ACC112 (cell line): ENCODE measurements around the gene EXOC3L2.
"Not testable (repeated sequence)": the region's sequence is repeated elsewhere in the genome, so short reads cannot be mapped to it uniquely, and the experiment has no call there.

ENCODE experiments used
- H2AFZ ChIP-seq: fragments of 200-600 bp; sonication (generic); one replicate; pipeline ENCODE4 v1.6.0; 2017; ENCODE audit warnings: antibody characterized with exemption, low read length; ENCODE audit not compliant: unreplicated experiment
- H3K27ac ChIP-seq: fragments of 200-600 bp; sonication (generic); 2 replicates; pipeline ENCODE4 v1.5.1; 2014; ENCODE audit warnings: low read depth, mild to moderate bottlenecking, antibody characterized with exemption, low read length, moderate library complexity
- H3K27me3 ChIP-seq: fragments of 200-600 bp; sonication (generic); 2 replicates; pipeline ENCODE4 v1.6.1; 2014; ENCODE audit warnings: mild to moderate bottlenecking, antibody characterized with exemption, low read length, moderate library complexity, mixed read lengths; ENCODE audit not compliant: insufficient read depth
- H3K36me3 ChIP-seq: fragments of 200-600 bp; sonication (generic); 2 replicates; pipeline ENCODE4 v1.6.1; 2016; ENCODE audit warnings: mild to moderate bottlenecking, antibody characterized with exemption, low read length, moderate library complexity, mixed read lengths; ENCODE audit not compliant: insufficient read depth
- H3K4me1 ChIP-seq: fragments of 200-600 bp; sonication (generic); one replicate; pipeline ENCODE4 v1.6.1; 2016; ENCODE audit warnings: low read length, mixed read lengths; ENCODE audit not compliant: insufficient read depth, unreplicated experiment, control insufficient read depth
- H3K4me3 ChIP-seq: fragments of 200-600 bp; sonication (generic); 2 replicates; pipeline ENCODE4 v1.5.1; 2014; ENCODE audit warnings: mild to moderate bottlenecking, low read depth, low read length
- H3K79me2 ChIP-seq: fragments of 200-600 bp; sonication (generic); one replicate; pipeline ENCODE4 v1.6.0; 2016; ENCODE audit warnings: low read length; ENCODE audit not compliant: control insufficient read depth, unreplicated experiment, insufficient read depth

Gene EXOC3L2

GRCh38 chr19:45275370-45275971 is 30.3 kb upstream of the EXOC3L2 start:
- Histone ChIP-seq H3K4me3 (no peak overlapping the region), H3K4me1 (no peaks in the 10 kb centered on the region), H2AFZ (no peak overlapping the region), H3K27me3 (no peaks in the 10 kb centered on the region), H3K79me2 (no peaks in the 10 kb centered on the region), H3K27ac (no peak overlapping the region), H3K36me3 (no peaks in the 10 kb centered on the region)

DNA sequence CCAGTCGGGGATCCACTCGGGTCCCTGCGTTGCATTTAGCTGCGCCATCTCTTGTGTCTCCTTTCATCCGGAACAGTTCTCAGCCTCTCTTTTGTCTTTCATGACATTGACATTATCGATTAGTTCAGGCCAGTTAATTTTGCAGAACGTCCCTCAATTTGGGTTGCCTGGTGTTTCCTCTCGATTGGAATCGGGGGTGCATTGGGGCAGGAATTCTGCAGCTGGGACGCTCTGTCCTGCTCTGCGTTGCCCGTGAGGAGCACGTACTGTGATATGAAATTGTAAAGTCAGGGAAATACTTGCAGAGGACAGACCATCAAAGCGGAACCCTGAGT is 28.3 kb upstream of the EXOC3L2 start:
- Histone ChIP-seq H3K27me3 (no peaks in the 10 kb centered on the region), H3K36me3 (no peaks in the 10 kb centered on the region), H3K4me1 (no peaks in the 10 kb centered on the region), H3K79me2 (no peaks in the 10 kb centered on the region), H3K4me3 (no peak overlapping the region), H3K27ac (no peak overlapping the region), H2AFZ (no peak overlapping the region)

GRCh38 chr19:45271735-45272108 is 26.5 kb upstream of the EXOC3L2 start:
- Histone ChIP-seq H3K4me3 (no peak overlapping the region), H3K79me2 (no peaks in the 10 kb centered on the region), H3K36me3 (no peaks in the 10 kb centered on the region), H3K27me3 (no peaks in the 10 kb centered on the region), H3K27ac (no peak overlapping the region), H3K4me1 (no peaks in the 10 kb centered on the region), H2AFZ (no peak overlapping the region)

DNA sequence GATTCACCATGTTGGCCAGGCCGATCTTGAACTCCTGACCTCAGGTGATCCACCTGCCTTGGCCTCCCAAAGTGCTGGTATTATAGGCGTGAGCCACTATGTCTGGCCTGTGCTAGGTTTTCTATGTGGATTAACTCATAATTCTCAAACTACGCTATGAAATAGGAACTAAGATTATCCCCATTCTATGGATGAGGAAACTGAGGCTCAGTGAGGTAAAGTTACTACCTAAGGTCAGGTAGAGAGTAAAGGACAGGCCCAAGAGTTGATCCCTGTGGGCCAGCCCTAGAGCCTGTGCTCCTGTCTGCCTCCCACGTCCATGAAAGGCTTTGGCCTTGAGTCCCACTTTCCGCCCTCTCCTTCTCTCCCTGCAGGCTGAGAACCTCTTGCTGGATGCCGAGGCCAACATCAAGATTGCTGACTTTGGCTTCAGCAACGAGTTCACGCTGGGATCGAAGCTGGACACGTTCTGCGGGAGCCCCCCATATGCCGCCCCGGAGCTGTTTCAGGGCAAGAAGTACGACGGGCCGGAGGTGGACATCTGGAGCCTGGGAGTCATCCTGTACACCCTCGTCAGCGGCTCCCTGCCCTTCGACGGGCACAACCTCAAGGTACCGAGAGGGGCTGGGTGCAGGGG is 26.0 kb upstream of the EXOC3L2 start:
- H3K4me1 ChIP-seq = no peaks in the 10 kb centered on the region
- no peak overlapping the region for H3K27ac ChIP-seq
- H3K79me2 ChIP-seq = no peaks in the 10 kb centered on the region
- no peak overlapping the region for H2AFZ ChIP-seq
- no peaks in the 10 kb centered on the region for H3K27me3 ChIP-seq
- H3K36me3 ChIP-seq = no peaks in the 10 kb centered on the region
- no peak overlapping the region for H3K4me3 ChIP-seq

GRCh38 chr19:45269939-45270338 is 24.7 kb upstream of the EXOC3L2 start:
- not testable (repeated sequence) for H3K79me2 ChIP-seq, H3K27me3 ChIP-seq, H2AFZ ChIP-seq, H3K4me3 ChIP-seq, H3K27ac ChIP-seq, H3K4me1 ChIP-seq, H3K36me3 ChIP-seq

- no peak overlapping the region for H2AFZ ChIP-seq
- no peaks in the 10 kb centered on the region for H3K4me1 ChIP-seq
- no peak overlapping the region for H3K27ac ChIP-seq
- no peak overlapping the region for H3K4me3 ChIP-seq
- H3K36me3 ChIP-seq = no peaks in the 10 kb centered on the region
- H3K27me3 ChIP-seq = no peaks in the 10 kb centered on the region
- no peaks in the 10 kb centered on the region for H3K79me2 ChIP-seq
These were observed 22.1 kb upstream of the EXOC3L2 start for GRCh38 chr19:45267296-45267695.

DNA sequence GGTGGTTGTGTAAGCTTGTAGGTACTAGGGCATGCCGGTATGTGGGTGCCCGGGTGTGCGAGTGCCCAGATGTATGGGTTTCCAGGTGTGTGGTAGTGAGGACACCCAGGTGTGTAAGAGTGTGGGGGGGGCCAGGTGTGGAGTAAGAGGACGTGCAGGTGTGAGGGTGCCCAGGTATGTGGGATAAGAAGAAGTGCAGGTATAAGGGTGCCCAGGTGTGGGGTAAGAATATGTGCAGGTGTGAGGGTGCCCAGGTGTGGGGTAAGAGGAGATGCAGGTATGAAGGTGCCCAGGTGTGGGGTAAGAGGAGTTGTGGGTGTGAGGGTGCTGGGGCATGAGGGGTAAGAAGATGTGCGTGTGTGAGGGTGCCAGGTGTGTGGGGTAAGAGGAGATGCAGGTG is 20.2 kb upstream of the EXOC3L2 start:
- H3K27ac ChIP-seq = no peak overlapping the region
- H3K27me3 ChIP-seq = no peaks in the 10 kb centered on the region
- no peak overlapping the region for H3K4me3 ChIP-seq
- H3K79me2 ChIP-seq = no peaks in the 10 kb centered on the region
- H3K36me3 ChIP-seq = no peaks in the 10 kb centered on the region
- H3K4me1 ChIP-seq = no peaks in the 10 kb centered on the region
- no peak overlapping the region for H2AFZ ChIP-seq

DNA sequence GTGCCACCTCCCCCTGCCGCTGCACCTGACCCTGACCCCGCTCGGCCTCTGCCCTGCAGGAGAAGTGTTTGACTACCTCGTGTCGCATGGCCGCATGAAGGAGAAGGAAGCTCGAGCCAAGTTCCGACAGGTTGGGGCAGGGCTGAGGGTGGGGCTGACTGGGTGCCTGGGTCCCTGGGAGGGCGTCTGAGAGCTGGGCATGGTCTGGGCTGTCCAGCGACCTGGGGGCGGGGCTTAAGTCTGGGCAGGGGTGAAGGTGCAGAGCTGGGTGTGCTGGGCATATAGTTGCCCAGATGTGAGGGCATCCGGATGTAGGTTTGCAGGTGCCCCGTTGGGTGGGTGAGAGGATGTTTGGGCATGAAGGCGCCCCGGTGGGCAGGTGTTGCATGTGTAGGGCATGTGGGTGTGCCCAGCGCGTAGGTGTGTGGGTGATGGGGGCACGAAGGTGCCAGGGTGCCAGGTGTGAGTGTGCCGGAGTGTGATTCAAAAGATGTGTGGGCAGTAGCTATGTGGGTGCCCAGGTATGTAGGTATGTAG is 19.6 kb upstream of the EXOC3L2 start:
- H3K36me3 ChIP-seq = no peaks in the 10 kb centered on the region
- no peaks in the 10 kb centered on the region for H3K27me3 ChIP-seq
- no peaks in the 10 kb centered on the region for H3K4me1 ChIP-seq
- H3K4me3 ChIP-seq = no peak overlapping the region
- H3K79me2 ChIP-seq = no peaks in the 10 kb centered on the region
- no peak overlapping the region for H2AFZ ChIP-seq
- H3K27ac ChIP-seq = no peak overlapping the region

DNA sequence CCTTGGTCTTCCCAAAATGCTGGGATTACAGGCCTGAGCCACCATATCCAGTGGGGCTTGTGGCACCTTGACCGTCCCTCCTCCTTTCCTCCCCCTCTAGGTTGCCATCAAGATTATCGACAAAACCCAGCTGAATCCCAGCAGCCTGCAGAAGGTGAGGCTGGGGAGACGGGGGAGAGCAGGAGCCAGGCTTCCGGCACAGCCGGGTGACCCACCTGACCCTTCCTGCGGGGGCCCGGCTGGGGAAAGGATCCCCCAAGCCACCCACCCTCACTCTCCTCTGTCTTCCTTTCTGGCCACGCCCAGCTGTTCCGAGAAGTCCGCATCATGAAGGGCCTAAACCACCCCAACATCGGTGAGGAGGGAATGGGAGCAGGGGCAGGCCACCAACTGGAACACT is 17.8 kb upstream of the EXOC3L2 start:
- H2AFZ ChIP-seq = no peak overlapping the region
- H3K79me2 ChIP-seq = no peaks in the 10 kb centered on the region
- no peak overlapping the region for H3K4me3 ChIP-seq
- no peaks in the 10 kb centered on the region for H3K36me3 ChIP-seq
- no peak overlapping the region for H3K27ac ChIP-seq
- H3K27me3 ChIP-seq = no peaks in the 10 kb centered on the region
- no peaks in the 10 kb centered on the region for H3K4me1 ChIP-seq

GRCh38 chr19:45262570-45262969 is 17.4 kb upstream of the EXOC3L2 start:
- Histone ChIP-seq H3K27me3 (no peaks in the 10 kb centered on the region), H2AFZ (no peak overlapping the region), H3K36me3 (no peaks in the 10 kb centered on the region), H3K79me2 (no peaks in the 10 kb centered on the region), H3K4me1 (no peaks in the 10 kb centered on the region), H3K27ac (no peak overlapping the region), H3K4me3 (no peak overlapping the region)

DNA sequence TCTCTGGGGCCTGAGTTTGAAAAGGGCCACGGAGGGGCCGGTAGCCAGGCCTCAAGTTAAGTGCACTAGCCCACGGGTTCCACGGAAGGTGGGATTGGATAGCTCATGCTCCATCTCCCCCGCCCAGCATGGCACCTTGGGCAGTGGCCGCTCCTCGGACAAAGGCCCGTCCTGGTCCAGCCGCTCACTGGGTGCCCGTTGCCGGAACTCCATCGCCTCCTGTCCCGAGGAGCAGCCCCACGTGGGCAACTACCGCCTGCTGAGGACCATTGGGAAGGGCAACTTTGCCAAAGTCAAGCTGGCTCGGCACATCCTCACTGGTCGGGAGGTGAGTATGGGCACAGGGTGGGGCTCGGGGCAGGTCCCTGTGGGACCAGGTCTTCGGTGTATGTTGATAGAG is 13.7 kb upstream of the EXOC3L2 start:
- H2AFZ ChIP-seq = no peak overlapping the region
- no peaks in the 10 kb centered on the region for H3K4me1 ChIP-seq
- H3K27me3 ChIP-seq = no peaks in the 10 kb centered on the region
- no peaks in the 10 kb centered on the region for H3K36me3 ChIP-seq
- no peak overlapping the region for H3K4me3 ChIP-seq
- peaks cover 7% of the 10 kb centered on the region for H3K79me2 ChIP-seq
- H3K27ac ChIP-seq = no peak overlapping the region
